Adrenal gland (tissue), 5 donors: ENCODE data around the gene RAB6B.

Experiments
- POLR2A ChIP-seq, 2 donors: fragments of 450-650 bp; IDR thresholded peaks; one replicate each; pipeline ENCODE4 v1.6.1; 2017; ENCODE audit warnings: antibody characterized with exemption in 2 of 2, mild to moderate bottlenecking in 2 of 2, moderate library complexity in 1 of 2
- TF ChIP-seq, protein P1 (sequence below), 6 experiments: fragments of 450-650 bp in 4 of 6; fragments of 200-600 bp in 2 of 6; sonication (generic) in 1 of 6; IDR thresholded peaks; 1 replicate in 5 of 6; 2 replicates in 1 of 6; pipeline versions ENCODE4 v1.5.1 to v1.8.0; 2016 to 2021; ENCODE audit warnings: antibody characterized with exemption in 6 of 6, mild to moderate bottlenecking in 2 of 6, moderate library complexity in 1 of 6
- donor health status: DM: no; HTN: no; CAD: no.

DNA sequence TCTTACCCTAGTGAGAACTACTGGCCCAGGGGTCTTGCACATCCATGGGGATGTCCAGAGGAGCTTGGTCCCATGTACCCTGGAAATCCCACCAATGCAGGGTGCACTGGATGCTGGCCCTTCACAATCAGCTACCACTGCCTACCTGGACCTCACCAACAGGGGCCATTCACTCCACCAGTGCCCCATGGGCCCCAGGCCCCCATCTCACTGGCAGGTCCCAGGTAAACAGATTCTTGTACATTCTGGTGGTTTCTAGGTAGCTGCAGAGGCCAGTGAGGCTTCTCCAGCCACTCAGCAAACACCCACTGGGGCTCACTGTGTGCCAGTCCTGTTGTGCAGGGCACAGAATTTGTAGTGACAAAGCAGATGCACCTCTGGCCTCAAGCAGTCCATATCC lies 24.9 kb downstream of the RAB6B start:
- TF ChIP-seq, protein P1, sequence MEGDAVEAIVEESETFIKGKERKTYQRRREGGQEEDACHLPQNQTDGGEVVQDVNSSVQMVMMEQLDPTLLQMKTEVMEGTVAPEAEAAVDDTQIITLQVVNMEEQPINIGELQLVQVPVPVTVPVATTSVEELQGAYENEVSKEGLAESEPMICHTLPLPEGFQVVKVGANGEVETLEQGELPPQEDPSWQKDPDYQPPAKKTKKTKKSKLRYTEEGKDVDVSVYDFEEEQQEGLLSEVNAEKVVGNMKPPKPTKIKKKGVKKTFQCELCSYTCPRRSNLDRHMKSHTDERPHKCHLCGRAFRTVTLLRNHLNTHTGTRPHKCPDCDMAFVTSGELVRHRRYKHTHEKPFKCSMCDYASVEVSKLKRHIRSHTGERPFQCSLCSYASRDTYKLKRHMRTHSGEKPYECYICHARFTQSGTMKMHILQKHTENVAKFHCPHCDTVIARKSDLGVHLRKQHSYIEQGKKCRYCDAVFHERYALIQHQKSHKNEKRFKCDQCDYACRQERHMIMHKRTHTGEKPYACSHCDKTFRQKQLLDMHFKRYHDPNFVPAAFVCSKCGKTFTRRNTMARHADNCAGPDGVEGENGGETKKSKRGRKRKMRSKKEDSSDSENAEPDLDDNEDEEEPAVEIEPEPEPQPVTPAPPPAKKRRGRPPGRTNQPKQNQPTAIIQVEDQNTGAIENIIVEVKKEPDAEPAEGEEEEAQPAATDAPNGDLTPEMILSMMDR (IDR thresholded peaks at IDR 0.05) = no peak
- no peak for TF ChIP-seq POLR2A (IDR thresholded peaks at IDR 0.05)
